PC-3 (cell line): ENCODE results near the gene CRADD.

Source experiments
- EZH2 ChIP-seq: fragments of 300-600 bp; sonication (generic); IDR thresholded peaks from one replicate; pipeline ENCODE4 v1.6.1; 2017; ENCODE audit warnings: antibody characterized with exemption, mild to moderate bottlenecking, low read length; ENCODE audit not compliant: unreplicated experiment
- EZH2phosphoT487 ChIP-seq: fragments of 300-600 bp; sonication (generic); IDR thresholded peaks from 2 replicates; pipeline ENCODE4 v1.6.1; 2018; ENCODE audit warnings: mild to moderate bottlenecking, antibody characterized with exemption, low read length, borderline replicate concordance
- TF ChIP-seq, protein P1 (sequence below): fragments of 300-600 bp; sonication (generic); conservative IDR thresholded peaks from 2 replicates; pipeline ENCODE4 v1.5.1; 2017; ENCODE audit warnings: antibody characterized with exemption, low read depth, mild to moderate bottlenecking, low read length

DNA sequence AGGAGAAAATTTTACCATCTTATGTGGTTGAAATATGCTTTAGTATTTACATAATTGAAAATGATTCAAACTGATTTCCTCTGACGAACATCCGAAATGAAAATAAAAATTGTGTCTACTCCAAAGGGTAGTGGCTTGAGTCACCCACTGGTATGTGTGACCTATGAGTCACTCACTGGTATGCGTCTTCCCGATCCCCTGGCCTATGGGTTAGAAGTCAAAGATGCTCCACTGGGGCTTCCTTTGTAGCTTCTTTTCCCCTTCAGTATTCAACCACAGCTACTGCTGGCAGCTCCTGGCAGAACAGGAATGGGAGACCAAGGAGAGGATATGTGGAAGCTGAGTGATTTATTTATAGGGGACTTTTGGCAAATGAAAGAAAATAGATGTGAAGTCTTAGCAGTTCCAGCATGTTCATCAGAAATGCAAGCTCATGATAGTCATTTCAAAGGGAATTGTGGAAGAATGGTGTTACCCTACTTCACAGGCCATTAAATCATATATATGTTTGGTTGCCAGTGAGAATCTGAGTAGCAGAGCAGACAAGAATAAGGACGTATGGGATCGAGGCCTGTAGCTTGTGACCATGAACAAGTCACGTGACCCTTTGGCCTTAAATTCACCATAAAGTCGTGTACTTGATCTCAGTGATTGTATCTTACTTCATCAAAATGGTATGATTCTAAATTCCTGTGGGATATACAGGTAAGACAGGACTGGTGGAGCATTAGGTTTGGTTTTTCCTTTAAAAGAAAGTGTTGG, 108.3 kb downstream of the CRADD start:
- TF ChIP-seq EZH2, result no peak
- TF ChIP-seq, protein P1, sequence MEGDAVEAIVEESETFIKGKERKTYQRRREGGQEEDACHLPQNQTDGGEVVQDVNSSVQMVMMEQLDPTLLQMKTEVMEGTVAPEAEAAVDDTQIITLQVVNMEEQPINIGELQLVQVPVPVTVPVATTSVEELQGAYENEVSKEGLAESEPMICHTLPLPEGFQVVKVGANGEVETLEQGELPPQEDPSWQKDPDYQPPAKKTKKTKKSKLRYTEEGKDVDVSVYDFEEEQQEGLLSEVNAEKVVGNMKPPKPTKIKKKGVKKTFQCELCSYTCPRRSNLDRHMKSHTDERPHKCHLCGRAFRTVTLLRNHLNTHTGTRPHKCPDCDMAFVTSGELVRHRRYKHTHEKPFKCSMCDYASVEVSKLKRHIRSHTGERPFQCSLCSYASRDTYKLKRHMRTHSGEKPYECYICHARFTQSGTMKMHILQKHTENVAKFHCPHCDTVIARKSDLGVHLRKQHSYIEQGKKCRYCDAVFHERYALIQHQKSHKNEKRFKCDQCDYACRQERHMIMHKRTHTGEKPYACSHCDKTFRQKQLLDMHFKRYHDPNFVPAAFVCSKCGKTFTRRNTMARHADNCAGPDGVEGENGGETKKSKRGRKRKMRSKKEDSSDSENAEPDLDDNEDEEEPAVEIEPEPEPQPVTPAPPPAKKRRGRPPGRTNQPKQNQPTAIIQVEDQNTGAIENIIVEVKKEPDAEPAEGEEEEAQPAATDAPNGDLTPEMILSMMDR, result no peak
- no peak for TF ChIP-seq EZH2phosphoT487
